ENCODE results near the gene RXRB. TPM values are rescaled to one million over a fixed set of nuclear protein-coding genes. Genes with fewer than 3 reads are reported as not detected.

Gene RXRB
- total and polyA plus RNA-seq, 2 of the 13 experiments (the other 11 are each of a cell fraction or from before 2014, with no cell fraction given) = 26.7 to 55.7 TPM

GRCh38 chr6:33168284-33168601 is 32.2 kb downstream of the RXRB start:
- H3K4me3 ChIP-seq (replicated peaks in 1 of 3; ENCODE audit: insufficient read depth in 1 of 3, low read depth in 2 of 3, low read length in 3 of 3) = no peak overlapping the region
- ChIA-PET POLR2A (no interaction called here), CTCF (ENCODE audit: low intra/inter-chr PET ratio, low total read pairs) (no interaction called here)
- H3K4me1 ChIP-seq (ENCODE audit: insufficient read depth, low read length) = peaks cover 23% of the 10 kb centered on the region
- no peak for ATAC-seq
- no peaks in the 10 kb centered on the region for H3K36me3 ChIP-seq (replicated peaks in 1 of 2; ENCODE audit: control insufficient read depth in 1 of 2, insufficient read depth in 2 of 2, low read length in 2 of 2)
- no peak overlapping the region for H3K27ac ChIP-seq (ENCODE audit: extremely low read length, insufficient read depth, low read length)
- no peak overlapping the region for H2AFZ ChIP-seq (ENCODE audit: low read length)
- no peak overlapping the region for H3K4me2 ChIP-seq (ENCODE audit: low read depth, low read length)
- H3K27me3 ChIP-seq (ENCODE audit: control insufficient read depth in 1 of 2, insufficient read depth in 2 of 2, low read length in 2 of 2) = peaks cover 3 to 5% of the 10 kb centered on the region in 2 experiments; a peak in 3 of 5 replicates
- no peak for DNase-seq (ENCODE audit: low spot score)
- H4K20me1 ChIP-seq (ENCODE audit: insufficient read depth, low read length) = no peaks in the 10 kb centered on the region
- H3K9me3 ChIP-seq (ENCODE audit: low read length) = no peaks in the 10 kb centered on the region
- FAIRE-seq = no peak
- in situ Hi-C loops (cut with HindIII; ENCODE audit: extremely low pct_ligation_motif_present, low pct_unique_long_range_greater_than_20kb) (loop anchor here (10.0 kb wide), 1 partner anchor 153 kb away; no protein-coding TSS in a partner anchor), intact Hi-C loops (cut with micrococcal nuclease; ENCODE audit: unreplicated experiment) (no loop called here)
- no peaks in the 10 kb centered on the region for H3K79me2 ChIP-seq (ENCODE audit: insufficient read depth, low read length)
- H3K9ac ChIP-seq (ENCODE audit: insufficient read depth, low read depth, low read length) = no peak overlapping the region
- 28% methylated on average over 6 of the region's 6 CpGs for WGBS (ENCODE audit: low lambda C conversion rate)
- BruUV-seq (replicated peaks) = no TSS peak
- TF ChIP-seq CSRNP1 (CRISPR knock-in tag; IDR thresholded peaks at IDR 0.05) = no peak
- TF ChIP-seq, protein P1, sequence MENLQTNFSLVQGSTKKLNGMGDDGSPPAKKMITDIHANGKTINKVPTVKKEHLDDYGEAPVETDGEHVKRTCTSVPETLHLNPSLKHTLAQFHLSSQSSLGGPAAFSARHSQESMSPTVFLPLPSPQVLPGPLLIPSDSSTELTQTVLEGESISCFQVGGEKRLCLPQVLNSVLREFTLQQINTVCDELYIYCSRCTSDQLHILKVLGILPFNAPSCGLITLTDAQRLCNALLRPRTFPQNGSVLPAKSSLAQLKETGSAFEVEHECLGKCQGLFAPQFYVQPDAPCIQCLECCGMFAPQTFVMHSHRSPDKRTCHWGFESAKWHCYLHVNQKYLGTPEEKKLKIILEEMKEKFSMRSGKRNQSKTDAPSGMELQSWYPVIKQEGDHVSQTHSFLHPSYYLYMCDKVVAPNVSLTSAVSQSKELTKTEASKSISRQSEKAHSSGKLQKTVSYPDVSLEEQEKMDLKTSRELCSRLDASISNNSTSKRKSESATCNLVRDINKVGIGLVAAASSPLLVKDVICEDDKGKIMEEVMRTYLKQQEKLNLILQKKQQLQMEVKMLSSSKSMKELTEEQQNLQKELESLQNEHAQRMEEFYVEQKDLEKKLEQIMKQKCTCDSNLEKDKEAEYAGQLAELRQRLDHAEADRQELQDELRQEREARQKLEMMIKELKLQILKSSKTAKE (CRISPR knock-in tag; IDR thresholded peaks at IDR 0.05; ENCODE audit: borderline replicate concordance) = no peak
- TF ChIP-seq ZNF326 (CRISPR knock-in tag; IDR thresholded peaks at IDR 0.05; ENCODE audit: borderline replicate concordance) = no peak
- no peak for TF ChIP-seq HNF4A (CRISPR knock-in tag; IDR thresholded peaks at IDR 0.05)
- no peak for TF ChIP-seq HNF4G (IDR thresholded peaks at IDR 0.05; ENCODE audit: borderline replicate concordance, low read depth, low read length)
- no peak for TF ChIP-seq HNF4G (CRISPR knock-in tag; IDR thresholded peaks at IDR 0.05; ENCODE audit: borderline replicate concordance, low read depth)
- TF ChIP-seq ZFY (CRISPR knock-in tag; IDR thresholded peaks at IDR 0.05) = no peak
- TF ChIP-seq ZFP41 (CRISPR knock-in tag; IDR thresholded peaks at IDR 0.05; ENCODE audit: borderline replicate concordance) = no peak
- TF ChIP-seq THYN1 (CRISPR knock-in tag; IDR thresholded peaks at IDR 0.05; ENCODE audit: borderline replicate concordance, low read depth) = no peak
- no peak for TF ChIP-seq ZNF883 (CRISPR knock-in tag; IDR thresholded peaks at IDR 0.05; ENCODE audit: not compliant biosample characterization)
- TF ChIP-seq DZIP1 (CRISPR knock-in tag; IDR thresholded peaks at IDR 0.05) = no peak
- no peak for TF ChIP-seq HDAC1 (CRISPR knock-in tag; IDR thresholded peaks at IDR 0.05)
- no peak for TF ChIP-seq ZNF367 (CRISPR knock-in tag; IDR thresholded peaks at IDR 0.05; ENCODE audit: borderline replicate concordance)
- no peak for TF ChIP-seq ZNF598 (CRISPR knock-in tag; IDR thresholded peaks at IDR 0.05; ENCODE audit: borderline replicate concordance)
- TF ChIP-seq SIN3B (IDR thresholded peaks at IDR 0.05; ENCODE audit: low read length) = no peak
- TF ChIP-seq PHF20 (CRISPR knock-in tag; IDR thresholded peaks at IDR 0.05) = no peak
- TF ChIP-seq TFAP4 (IDR thresholded peaks at IDR 0.05; ENCODE audit: borderline replicate concordance, low read depth) = no peak
- TF ChIP-seq ZEB1 (IDR thresholded peaks at IDR 0.05; ENCODE audit: insufficient replicate concordance, low read depth) = no peak
